ENCODE measurements around the gene CDK5RAP2. TPM values are rescaled to one million over a fixed set of nuclear protein-coding genes. Genes with fewer than 3 reads are reported as not detected.
"Not testable (repeated sequence)": the region's sequence is repeated elsewhere in the genome, so short reads cannot be mapped to it uniquely, and the experiment has no call there.

The CDK5RAP2 gene
- total RNA-seq, 4 donors from 2014 or later: 28.9 to 62.3 (median 40.0) TPM

GRCh38 chr9:120558454-120558853 lies 21.5 kb downstream of the CDK5RAP2 start:
- no peak overlapping the region for H3K4me3 ChIP-seq
- intact Hi-C loops (cut with DNase I; ENCODE audit: low total_unique reads): no loop called here
- DNase-seq: no peak
- TF ChIP-seq POLR2A (IDR thresholded peaks at IDR 0.05): no peak
- TF ChIP-seq, protein P1, sequence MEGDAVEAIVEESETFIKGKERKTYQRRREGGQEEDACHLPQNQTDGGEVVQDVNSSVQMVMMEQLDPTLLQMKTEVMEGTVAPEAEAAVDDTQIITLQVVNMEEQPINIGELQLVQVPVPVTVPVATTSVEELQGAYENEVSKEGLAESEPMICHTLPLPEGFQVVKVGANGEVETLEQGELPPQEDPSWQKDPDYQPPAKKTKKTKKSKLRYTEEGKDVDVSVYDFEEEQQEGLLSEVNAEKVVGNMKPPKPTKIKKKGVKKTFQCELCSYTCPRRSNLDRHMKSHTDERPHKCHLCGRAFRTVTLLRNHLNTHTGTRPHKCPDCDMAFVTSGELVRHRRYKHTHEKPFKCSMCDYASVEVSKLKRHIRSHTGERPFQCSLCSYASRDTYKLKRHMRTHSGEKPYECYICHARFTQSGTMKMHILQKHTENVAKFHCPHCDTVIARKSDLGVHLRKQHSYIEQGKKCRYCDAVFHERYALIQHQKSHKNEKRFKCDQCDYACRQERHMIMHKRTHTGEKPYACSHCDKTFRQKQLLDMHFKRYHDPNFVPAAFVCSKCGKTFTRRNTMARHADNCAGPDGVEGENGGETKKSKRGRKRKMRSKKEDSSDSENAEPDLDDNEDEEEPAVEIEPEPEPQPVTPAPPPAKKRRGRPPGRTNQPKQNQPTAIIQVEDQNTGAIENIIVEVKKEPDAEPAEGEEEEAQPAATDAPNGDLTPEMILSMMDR (IDR thresholded peaks at IDR 0.05): no peak
- no peak overlapping the region for H3K27ac ChIP-seq
- H3K4me1 ChIP-seq: no peaks in the 10 kb centered on the region
- no peaks in the 10 kb centered on the region for H3K9me3 ChIP-seq
- no peaks in the 10 kb centered on the region for H3K27me3 ChIP-seq
- no peaks in the 10 kb centered on the region for H3K36me3 ChIP-seq

DNA sequence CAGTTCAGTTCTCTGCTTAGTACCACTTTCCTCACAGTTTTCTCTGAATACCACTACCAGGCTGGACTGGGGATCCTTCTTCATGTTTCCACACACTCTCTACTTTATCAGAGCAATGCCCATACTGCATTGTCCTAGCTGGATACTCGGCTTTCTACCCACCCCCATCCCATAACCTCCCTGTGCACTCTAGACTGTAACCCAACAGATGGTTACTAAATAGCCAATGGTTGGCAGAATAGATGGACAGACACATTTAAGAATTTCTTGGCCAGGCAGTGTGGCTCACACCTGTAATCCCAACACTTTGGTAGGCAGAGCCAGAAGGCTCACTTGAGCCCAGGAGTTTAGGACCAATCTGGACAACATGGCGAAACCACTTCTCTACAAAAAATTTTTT lies 22.8 kb downstream of the CDK5RAP2 start:
- intact Hi-C loops (cut with DNase I; ENCODE audit: low total_unique reads): no loop called here
- no peaks in the 10 kb centered on the region for H3K9me3 ChIP-seq
- H3K4me1 ChIP-seq: no peaks in the 10 kb centered on the region
- H3K4me3 ChIP-seq: no peak overlapping the region
- H3K27ac ChIP-seq: no peak overlapping the region
- H3K36me3 ChIP-seq: no peaks in the 10 kb centered on the region
- H3K27me3 ChIP-seq: no peaks in the 10 kb centered on the region
- no peak for TF ChIP-seq POLR2A (IDR thresholded peaks at IDR 0.05)
- TF ChIP-seq, protein P1 (IDR thresholded peaks at IDR 0.05): no peak
- no peak for DNase-seq

- Histone ChIP-seq H3K27ac (no peak overlapping the region), H3K9me3 (no peaks in the 10 kb centered on the region), H3K27me3 (no peaks in the 10 kb centered on the region), H3K36me3 (no peaks in the 10 kb centered on the region), H3K4me3 (no peak overlapping the region), H3K4me1 (no peaks in the 10 kb centered on the region)
- intact Hi-C loops (cut with DNase I; ENCODE audit: low total_unique reads): no loop called here
- TF ChIP-seq POLR2A (IDR thresholded peaks at IDR 0.05): no peak
- TF ChIP-seq, protein P1 (IDR thresholded peaks at IDR 0.05): no peak
- no peak for DNase-seq
Measured at GRCh38 chr9:120556775-120557174, 23.2 kb downstream of the CDK5RAP2 start.

DNA sequence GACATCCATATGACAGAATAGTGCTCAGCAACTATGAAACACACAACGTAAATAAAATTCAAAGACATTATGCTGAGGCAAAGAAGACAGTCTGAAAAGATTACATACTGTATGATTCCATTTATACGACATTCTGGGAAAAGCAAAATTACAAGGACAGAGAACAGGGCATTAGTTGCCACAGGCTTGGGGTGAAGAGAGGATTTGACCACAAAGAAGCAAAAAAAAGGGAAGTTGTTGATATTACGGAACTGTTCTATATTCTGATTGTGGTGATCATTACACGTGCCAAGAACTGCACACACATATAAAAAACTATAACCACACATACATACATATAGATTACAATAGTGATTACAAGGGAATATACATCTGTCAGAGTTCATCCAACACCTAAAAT lies 24.1 kb downstream of the CDK5RAP2 start:
- H3K9me3 ChIP-seq: no peaks in the 10 kb centered on the region
- H3K36me3 ChIP-seq: no peaks in the 10 kb centered on the region
- H3K27ac ChIP-seq: no peak overlapping the region
- TF ChIP-seq, protein P1 (IDR thresholded peaks at IDR 0.05): no peak
- no peak for TF ChIP-seq POLR2A (IDR thresholded peaks at IDR 0.05)
- no peaks in the 10 kb centered on the region for H3K4me1 ChIP-seq
- H3K4me3 ChIP-seq: no peak overlapping the region
- no peaks in the 10 kb centered on the region for H3K27me3 ChIP-seq
- intact Hi-C loops (cut with DNase I; ENCODE audit: low total_unique reads): no loop called here
- DNase-seq: no peak

GRCh38 chr9:120552210-120552704 lies 27.7 kb downstream of the CDK5RAP2 start:
- H3K4me3 ChIP-seq; H3K36me3 ChIP-seq; H3K27me3 ChIP-seq; DNase-seq; H3K9me3 ChIP-seq; H3K27ac ChIP-seq; intact Hi-C loops (cut with DNase I; ENCODE audit: low total_unique reads); H3K4me1 ChIP-seq: not testable (repeated sequence)
